GM18508 (cell line): Measurements from ENCODE around the gene SCAF8.
"Not testable (repeated sequence)": the region's sequence is repeated elsewhere in the genome, so short reads cannot be mapped to it uniquely, and the experiment has no call there.

Experiments
- ATAC-seq: cut with Tn5 transposase; IDR thresholded peaks from one replicate; pipeline ENCODE4 v1.9.1; 2021; ENCODE audit warnings: moderate number of reproducible peaks; ENCODE audit not compliant: insufficient read depth, unreplicated experiment

The SCAF8 gene

GRCh38 chr6:154733626-154734382 is 588 bp downstream of the SCAF8 start:
- peak; percentile 37 for ATAC-seq

- ATAC-seq: no peak
These were observed 3.5 kb downstream of the SCAF8 start for GRCh38 chr6:154736618-154737259.

- ATAC-seq: no peak
These were observed 4.2 kb downstream of the SCAF8 start for GRCh38 chr6:154737424-154737823.

- no peak for ATAC-seq
These were observed 5.3 kb downstream of the SCAF8 start for GRCh38 chr6:154738551-154738961.

- no peak for ATAC-seq
These were observed 7.4 kb downstream of the SCAF8 start for GRCh38 chr6:154740658-154741057.

- ATAC-seq: no peak
These were observed 9.7 kb downstream of the SCAF8 start for GRCh38 chr6:154742891-154743290.

GRCh38 chr6:154744029-154744745 is 11.0 kb downstream of the SCAF8 start:
- not testable (repeated sequence) for ATAC-seq

GRCh38 chr6:154745243-154745642 is 12.0 kb downstream of the SCAF8 start:
- no peak for ATAC-seq

- no peak for ATAC-seq
These were observed 16.1 kb downstream of the SCAF8 start for GRCh38 chr6:154749341-154749740.

- no peak for ATAC-seq
These were observed 18.0 kb downstream of the SCAF8 start for GRCh38 chr6:154751011-154751800.

- ATAC-seq: no peak
These were observed 18.8 kb downstream of the SCAF8 start for GRCh38 chr6:154752022-154752421.

- ATAC-seq: no peak
These were observed 20.9 kb downstream of the SCAF8 start for GRCh38 chr6:154754152-154754551.

- ATAC-seq: no peak
These were observed 24.3 kb downstream of the SCAF8 start for GRCh38 chr6:154757352-154758050.

GRCh38 chr6:154758125-154758524 is 24.9 kb downstream of the SCAF8 start:
- no peak for ATAC-seq

- ATAC-seq: no peak
These were observed 30.4 kb downstream of the SCAF8 start for GRCh38 chr6:154763650-154764049.

- no peak for ATAC-seq
These were observed 32.1 kb downstream of the SCAF8 start for GRCh38 chr6:154765273-154765672.

GRCh38 chr6:154766288-154766687 is 33.1 kb downstream of the SCAF8 start:
- ATAC-seq: no peak

- ATAC-seq: no peak
These were observed 33.9 kb downstream of the SCAF8 start for GRCh38 chr6:154767003-154767723.

GRCh38 chr6:154768280-154768679 is 35.1 kb downstream of the SCAF8 start:
- no peak for ATAC-seq
